B cell (primary cell): ENCODE measurements around the gene TRIM72. TPM values are rescaled to one million over a fixed set of nuclear protein-coding genes. Genes with fewer than 3 reads are reported as not detected.

Source experiments
- ATAC-seq: fragments of 200-7000 bp; cut with Tn5 transposase; one replicate; pipeline ENCODE4 v1.10.0; 2021; ENCODE audit warnings: low read depth, mild to moderate bottlenecking, moderate number of reproducible peaks, moderate library complexity
- CTCF ChIA-PET: fragments of 350-600 bp; sonication (Branson Sonifier 250); formaldehyde crosslinking; loops from one replicate; lab custom pipeline; 2021; ENCODE audit warnings: antibody characterized with exemption, inconsistent platforms; lab: Charles Lee
- POLR2A ChIA-PET: fragments of 350-600 bp; sonication (Branson Sonifier 250); formaldehyde crosslinking; loops from one replicate; lab custom pipeline; 2021; ENCODE audit warnings: antibody characterized with exemption; lab: Charles Lee
- DNase-seq: peaks from one replicate; pipeline ENCODE4 v3.0.0; 2013
- H2AFZ ChIP-seq: 2 replicates; pipeline ENCODE4 v1.6.1; 2012; ENCODE audit warnings: mild to moderate bottlenecking, low read depth, low read length; ENCODE audit not compliant: insufficient read depth, poor library complexity, severe bottlenecking
- H3K27ac ChIP-seq, 2 donors: 1 replicate in 1 of 2; 2 replicates in 1 of 2; pipeline ENCODE4 v1.5.1; 2012 to 2013; ENCODE audit warnings: low read length in 2 of 2, mild to moderate bottlenecking in 2 of 2, moderate library complexity in 1 of 2
- H3K27me3 ChIP-seq, 4 experiments: fragments of 200-600 bp in 1 of 4; sonication (generic) in 1 of 4; replicated peaks in 1 of 4; 1 replicate in 2 of 4; 2 replicates in 2 of 4; pipeline versions ENCODE4 v1.6.1 to v1.7.0; 2013 to 2016; ENCODE audit warnings: low read length in 3 of 4, mild to moderate bottlenecking in 2 of 4, mixed read lengths in 1 of 4, moderate library complexity in 1 of 4; ENCODE audit not compliant: insufficient read depth in 4 of 4, control insufficient read depth in 3 of 4; ENCODE audit errors: control extremely low read depth in 1 of 4
- H3K36me3 ChIP-seq, 2 experiments: replicated peaks in 1 of 2; 1 replicate in 1 of 2; 2 replicates in 1 of 2; pipeline versions ENCODE4 v1.6.1 to v1.7.1; 2013; ENCODE audit warnings: low read length in 1 of 2; ENCODE audit not compliant: insufficient read depth in 2 of 2, control insufficient read depth in 1 of 2; ENCODE audit errors: control extremely low read depth in 1 of 2, extremely low read depth in 1 of 2
- H3K4me1 ChIP-seq, 2 donors: fragments of 200-600 bp in 1 of 2; sonication (generic) in 1 of 2; 1 replicate in 1 of 2; 2 replicates in 1 of 2; pipeline versions ENCODE4 v1.5.1 to v1.6.1; 2013 to 2017; ENCODE audit warnings: low read length in 2 of 2; ENCODE audit not compliant: control insufficient read depth in 2 of 2, insufficient read depth in 2 of 2
- H3K4me2 ChIP-seq: replicated peaks from 2 replicates; pipeline ENCODE3; 2012; ENCODE audit warnings: mild to moderate bottlenecking, low read depth, low read length; ENCODE audit not compliant: poor library complexity, severe bottlenecking
- H3K4me3 ChIP-seq, 5 experiments: fragments of 200-600 bp in 1 of 5; sonication (generic) in 1 of 5; 1 replicate in 3 of 5; 2 replicates in 2 of 5; pipeline versions ENCODE4 v1.5.1 to v1.7.0; 2011 to 2016; ENCODE audit warnings: low read length in 4 of 5, mild to moderate bottlenecking in 4 of 5, low read depth in 2 of 5, control low read depth in 1 of 5, moderate library complexity in 1 of 5; ENCODE audit not compliant: insufficient read depth in 1 of 5; ENCODE audit errors: control extremely low read depth in 1 of 5, extremely low read depth in 1 of 5
- H3K79me2 ChIP-seq: fragments of 200-600 bp; sonication (generic); one replicate; pipeline ENCODE4 v1.6.0; 2016; ENCODE audit warnings: low read length; ENCODE audit not compliant: control insufficient read depth, insufficient read depth
- H3K9ac ChIP-seq: fragments of 200-600 bp; sonication (generic); 2 replicates; pipeline ENCODE4 v1.6.1; 2017; ENCODE audit warnings: mild to moderate bottlenecking, low read length, moderate library complexity
- H3K9me3 ChIP-seq, 3 donors: one replicate each; pipeline versions ENCODE4 v1.6.1 to v1.7.1; 2013; ENCODE audit warnings: low read length in 2 of 3; ENCODE audit not compliant: control insufficient read depth in 2 of 3, insufficient read depth in 1 of 3; ENCODE audit errors: control extremely low read depth in 1 of 3
- H4K20me1 ChIP-seq: 2 replicates; pipeline ENCODE4 v1.6.0; 2012; ENCODE audit warnings: mild to moderate bottlenecking, low read length; ENCODE audit not compliant: insufficient read depth, control insufficient read depth, poor library complexity, severe bottlenecking
- H3K27ac Mint-ChIP-seq: one replicate; pipeline ENCODE4 v1.8.0; 2021; ENCODE audit warnings: mixed read lengths
- H3K27me3 Mint-ChIP-seq: one replicate; pipeline ENCODE4 v1.8.0; 2021; ENCODE audit warnings: mixed read lengths
- H3K4me1 Mint-ChIP-seq: one replicate; pipeline ENCODE4 v1.8.0; 2021; ENCODE audit warnings: mixed read lengths
- H3K4me3 Mint-ChIP-seq: one replicate; pipeline ENCODE4 v1.8.0; 2021; ENCODE audit warnings: mixed read lengths
- H3K9me3 Mint-ChIP-seq: one replicate; pipeline ENCODE4 v1.8.0; 2022; ENCODE audit warnings: mixed read lengths; ENCODE audit not compliant: insufficient read depth
- EZH2 ChIP-seq: IDR thresholded peaks from 2 replicates; pipeline ENCODE4 v1.6.1; 2012; ENCODE audit warnings: borderline replicate concordance, low read depth, mild to moderate bottlenecking, moderate library complexity, low read length; ENCODE audit not compliant: insufficient read depth, poor library complexity, severe bottlenecking
- WGBS: methylation state at CpG from one replicate; pipeline ENCODE4 v1.1.5; 2013; ENCODE audit warnings: missing lambda C conversion rate; ENCODE audit not compliant: insufficient coverage; 5-methylcytosine and 5-hydroxymethylcytosine counted together
- intact Hi-C: fragments of 100-400 bp; cut with micrococcal nuclease; formaldehyde crosslinking; loops from one replicate; pipeline ENCODE4 v1.10.0; 2022
- polyA plus RNA-seq: library from polyadenylated mRNA; depleted of rRNA; stranded (reverse); fragments of >200 nt; gene quantifications from 2 replicates; pipeline ENCODE4 v1.2.3, GENCODE V29; 2012
- total RNA-seq, 2 donors: library from RNA; stranded (reverse); fragments of 120-200 nt in 1 of 2; gene quantifications; 1 replicate in 1 of 2; 2 replicates in 1 of 2; pipeline versions ENCODE4 v1.2.3 to v1.2.4, GENCODE V29; 2013 to 2022
- TF ChIP-seq, protein P1 (sequence below): fragments of 200-600 bp; IDR thresholded peaks from one replicate; pipeline ENCODE4 v1.8.0; 2022; ENCODE audit warnings: antibody characterized with exemption, mild to moderate bottlenecking

TRIM72 gene
- total and polyA plus RNA-seq, 2 donors (not counting 1 experiment from before 2014, with no cell fraction given), result 0.03 to 0.05 TPM

DNA sequence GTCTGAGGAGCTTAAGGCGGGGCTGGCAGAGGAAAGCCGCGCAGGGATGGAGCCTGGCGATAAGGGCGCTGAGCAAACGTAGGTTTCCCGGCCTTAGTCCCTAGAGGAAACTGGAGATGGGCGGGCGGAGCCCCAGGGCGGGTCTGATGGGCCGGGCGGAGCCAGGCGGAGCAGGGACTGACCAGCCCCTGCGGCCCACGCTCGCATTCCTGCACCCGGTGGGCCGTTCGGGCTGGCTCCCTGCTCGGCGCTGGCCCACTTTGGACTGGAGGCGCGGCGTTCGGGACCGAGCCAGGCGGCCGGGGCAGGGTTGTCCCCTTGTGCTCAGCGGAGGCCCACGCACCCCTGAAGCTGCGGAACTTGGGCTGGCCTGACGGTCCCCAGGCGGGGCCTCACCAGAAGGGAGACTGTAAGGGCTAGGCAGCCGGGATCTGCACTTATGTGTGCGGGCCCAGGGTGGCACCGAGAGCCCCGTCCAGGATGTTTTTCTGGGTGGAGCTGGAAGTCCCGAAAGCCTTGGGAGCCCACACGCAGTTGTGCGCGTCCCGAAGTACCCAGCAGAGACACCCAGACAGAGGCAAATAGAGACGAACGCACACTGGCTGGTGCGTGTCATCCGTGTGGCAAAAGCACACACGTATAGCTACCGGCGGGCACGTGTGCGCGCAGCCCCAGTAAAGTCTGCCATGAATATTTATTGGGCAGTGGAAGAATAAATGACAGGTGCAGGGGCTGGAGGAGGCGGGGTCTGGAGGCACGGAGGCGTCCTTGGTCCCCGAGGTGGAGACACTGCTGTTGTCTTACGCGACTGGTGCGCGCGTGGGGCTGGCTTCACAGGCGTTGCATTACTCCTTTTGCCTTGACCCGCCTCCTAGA is 1.6 kb downstream of the TRIM72 start:
- Histone ChIP-seq H3K27ac (no peak overlapping the region), H3K79me2 (no peaks in the 10 kb centered on the region), H3K4me3 (peak overlapping the region; percentile 21 to 56 (median 46)), H3K4me2 (peak overlapping the region; percentile 78), H2AFZ (peak overlapping the region; percentile 57), H3K9me3 (peaks cover 0 to 10% (median 0%) of the 10 kb centered on the region in 3 donors), H3K27me3 (peaks cover 0 to 58% (median 28%) of the 10 kb centered on the region in 4 experiments), H4K20me1 (peaks cover 5% of the 10 kb centered on the region), H3K4me1 (peaks cover 41 to 42% of the 10 kb centered on the region in 2 donors), H3K36me3 (no peaks in the 10 kb centered on the region), H3K9ac (peak overlapping the region; percentile 53)
- peaks cover 37% of the 10 kb centered on the region for H3K27me3 Mint-ChIP-seq
- CTCF ChIA-PET, result interaction anchor here (0.5 to 3.9 kb wide), 3 partner anchors 9 to 73 kb away, joined by 3 to 21 read pairs (median 6); partner anchors contain the start of gene PYCARD
- peak overlapping the region; percentile 84 for H3K4me3 Mint-ChIP-seq
- peak; percentile 62 for DNase-seq
- no peak overlapping the region for H3K27ac Mint-ChIP-seq
- TF ChIP-seq, protein P1, sequence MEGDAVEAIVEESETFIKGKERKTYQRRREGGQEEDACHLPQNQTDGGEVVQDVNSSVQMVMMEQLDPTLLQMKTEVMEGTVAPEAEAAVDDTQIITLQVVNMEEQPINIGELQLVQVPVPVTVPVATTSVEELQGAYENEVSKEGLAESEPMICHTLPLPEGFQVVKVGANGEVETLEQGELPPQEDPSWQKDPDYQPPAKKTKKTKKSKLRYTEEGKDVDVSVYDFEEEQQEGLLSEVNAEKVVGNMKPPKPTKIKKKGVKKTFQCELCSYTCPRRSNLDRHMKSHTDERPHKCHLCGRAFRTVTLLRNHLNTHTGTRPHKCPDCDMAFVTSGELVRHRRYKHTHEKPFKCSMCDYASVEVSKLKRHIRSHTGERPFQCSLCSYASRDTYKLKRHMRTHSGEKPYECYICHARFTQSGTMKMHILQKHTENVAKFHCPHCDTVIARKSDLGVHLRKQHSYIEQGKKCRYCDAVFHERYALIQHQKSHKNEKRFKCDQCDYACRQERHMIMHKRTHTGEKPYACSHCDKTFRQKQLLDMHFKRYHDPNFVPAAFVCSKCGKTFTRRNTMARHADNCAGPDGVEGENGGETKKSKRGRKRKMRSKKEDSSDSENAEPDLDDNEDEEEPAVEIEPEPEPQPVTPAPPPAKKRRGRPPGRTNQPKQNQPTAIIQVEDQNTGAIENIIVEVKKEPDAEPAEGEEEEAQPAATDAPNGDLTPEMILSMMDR, result no peak
- no peak for TF ChIP-seq EZH2
- WGBS, result 2% methylated on average over 63 of the region's 63 CpGs
- POLR2A ChIA-PET, result interaction anchor here (0.6 to 2.1 kb wide), 6 partner anchors 12 to 130 kb away, joined by 3 to 21 read pairs (median 6); partner anchors contain the start of genes FUS and PYCARD
- peak; percentile 45 for ATAC-seq
- intact Hi-C loops, result loop anchor here (2.0 kb wide), 1 partner anchor 15 kb away; no protein-coding TSS in a partner anchor
- H3K9me3 Mint-ChIP-seq, result no peaks in the 10 kb centered on the region
- peaks cover 42% of the 10 kb centered on the region for H3K4me1 Mint-ChIP-seq
